B cell (primary cell): ENCODE results near the gene ABCC1. TPM values are rescaled to one million over a fixed set of nuclear protein-coding genes. Genes with fewer than 3 reads are reported as not detected.

Experiments used
- ATAC-seq: fragments of 200-7000 bp; cut with Tn5 transposase; one replicate; pipeline ENCODE4 v1.10.0; 2021; ENCODE audit warnings: low read depth, mild to moderate bottlenecking, moderate number of reproducible peaks, moderate library complexity
- CTCF ChIA-PET: fragments of 350-600 bp; sonication (Branson Sonifier 250); formaldehyde crosslinking; loops from one replicate; lab custom pipeline; 2021; ENCODE audit warnings: antibody characterized with exemption, inconsistent platforms; lab: Charles Lee
- POLR2A ChIA-PET: fragments of 350-600 bp; sonication (Branson Sonifier 250); formaldehyde crosslinking; loops from one replicate; lab custom pipeline; 2021; ENCODE audit warnings: antibody characterized with exemption; lab: Charles Lee
- DNase-seq: peaks from one replicate; pipeline ENCODE4 v3.0.0; 2013
- H2AFZ ChIP-seq: 2 replicates; pipeline ENCODE4 v1.6.1; 2012; ENCODE audit warnings: mild to moderate bottlenecking, low read depth, low read length; ENCODE audit not compliant: insufficient read depth, poor library complexity, severe bottlenecking
- H3K27ac ChIP-seq, 2 donors: 1 replicate in 1 of 2; 2 replicates in 1 of 2; pipeline ENCODE4 v1.5.1; 2012 to 2013; ENCODE audit warnings: low read length in 2 of 2, mild to moderate bottlenecking in 2 of 2, moderate library complexity in 1 of 2
- H3K27me3 ChIP-seq, 4 experiments: fragments of 200-600 bp in 1 of 4; sonication (generic) in 1 of 4; replicated peaks in 1 of 4; 1 replicate in 2 of 4; 2 replicates in 2 of 4; pipeline versions ENCODE4 v1.6.1 to v1.7.0; 2013 to 2016; ENCODE audit warnings: low read length in 3 of 4, mild to moderate bottlenecking in 2 of 4, mixed read lengths in 1 of 4, moderate library complexity in 1 of 4; ENCODE audit not compliant: insufficient read depth in 4 of 4, control insufficient read depth in 3 of 4; ENCODE audit errors: control extremely low read depth in 1 of 4
- H3K36me3 ChIP-seq, 2 experiments: replicated peaks in 1 of 2; 1 replicate in 1 of 2; 2 replicates in 1 of 2; pipeline versions ENCODE4 v1.6.1 to v1.7.1; 2013; ENCODE audit warnings: low read length in 1 of 2; ENCODE audit not compliant: insufficient read depth in 2 of 2, control insufficient read depth in 1 of 2; ENCODE audit errors: control extremely low read depth in 1 of 2, extremely low read depth in 1 of 2
- H3K4me1 ChIP-seq, 2 donors: fragments of 200-600 bp in 1 of 2; sonication (generic) in 1 of 2; 1 replicate in 1 of 2; 2 replicates in 1 of 2; pipeline versions ENCODE4 v1.5.1 to v1.6.1; 2013 to 2017; ENCODE audit warnings: low read length in 2 of 2; ENCODE audit not compliant: control insufficient read depth in 2 of 2, insufficient read depth in 2 of 2
- H3K4me2 ChIP-seq: replicated peaks from 2 replicates; pipeline ENCODE3; 2012; ENCODE audit warnings: mild to moderate bottlenecking, low read depth, low read length; ENCODE audit not compliant: poor library complexity, severe bottlenecking
- H3K4me3 ChIP-seq, 5 experiments: fragments of 200-600 bp in 1 of 5; sonication (generic) in 1 of 5; 1 replicate in 3 of 5; 2 replicates in 2 of 5; pipeline versions ENCODE4 v1.5.1 to v1.7.0; 2011 to 2016; ENCODE audit warnings: low read length in 4 of 5, mild to moderate bottlenecking in 4 of 5, low read depth in 2 of 5, control low read depth in 1 of 5, moderate library complexity in 1 of 5; ENCODE audit not compliant: insufficient read depth in 1 of 5; ENCODE audit errors: control extremely low read depth in 1 of 5, extremely low read depth in 1 of 5
- H3K79me2 ChIP-seq: fragments of 200-600 bp; sonication (generic); one replicate; pipeline ENCODE4 v1.6.0; 2016; ENCODE audit warnings: low read length; ENCODE audit not compliant: control insufficient read depth, insufficient read depth
- H3K9ac ChIP-seq: fragments of 200-600 bp; sonication (generic); 2 replicates; pipeline ENCODE4 v1.6.1; 2017; ENCODE audit warnings: mild to moderate bottlenecking, low read length, moderate library complexity
- H3K9me3 ChIP-seq, 3 donors: one replicate each; pipeline versions ENCODE4 v1.6.1 to v1.7.1; 2013; ENCODE audit warnings: low read length in 2 of 3; ENCODE audit not compliant: control insufficient read depth in 2 of 3, insufficient read depth in 1 of 3; ENCODE audit errors: control extremely low read depth in 1 of 3
- H4K20me1 ChIP-seq: 2 replicates; pipeline ENCODE4 v1.6.0; 2012; ENCODE audit warnings: mild to moderate bottlenecking, low read length; ENCODE audit not compliant: insufficient read depth, control insufficient read depth, poor library complexity, severe bottlenecking
- H3K27ac Mint-ChIP-seq: one replicate; pipeline ENCODE4 v1.8.0; 2021; ENCODE audit warnings: mixed read lengths
- H3K27me3 Mint-ChIP-seq: one replicate; pipeline ENCODE4 v1.8.0; 2021; ENCODE audit warnings: mixed read lengths
- H3K4me1 Mint-ChIP-seq: one replicate; pipeline ENCODE4 v1.8.0; 2021; ENCODE audit warnings: mixed read lengths
- H3K4me3 Mint-ChIP-seq: one replicate; pipeline ENCODE4 v1.8.0; 2021; ENCODE audit warnings: mixed read lengths
- H3K9me3 Mint-ChIP-seq: one replicate; pipeline ENCODE4 v1.8.0; 2022; ENCODE audit warnings: mixed read lengths; ENCODE audit not compliant: insufficient read depth
- EZH2 ChIP-seq: IDR thresholded peaks from 2 replicates; pipeline ENCODE4 v1.6.1; 2012; ENCODE audit warnings: borderline replicate concordance, low read depth, mild to moderate bottlenecking, moderate library complexity, low read length; ENCODE audit not compliant: insufficient read depth, poor library complexity, severe bottlenecking
- WGBS: methylation state at CpG from one replicate; pipeline ENCODE4 v1.1.5; 2013; ENCODE audit warnings: missing lambda C conversion rate; ENCODE audit not compliant: insufficient coverage; 5-methylcytosine and 5-hydroxymethylcytosine counted together
- intact Hi-C: fragments of 100-400 bp; cut with micrococcal nuclease; formaldehyde crosslinking; loops from one replicate; pipeline ENCODE4 v1.10.0; 2022
- polyA plus RNA-seq: library from polyadenylated mRNA; depleted of rRNA; stranded (reverse); fragments of >200 nt; gene quantifications from 2 replicates; pipeline ENCODE4 v1.2.3, GENCODE V29; 2012
- total RNA-seq, 2 donors: library from RNA; stranded (reverse); fragments of 120-200 nt in 1 of 2; gene quantifications; 1 replicate in 1 of 2; 2 replicates in 1 of 2; pipeline versions ENCODE4 v1.2.3 to v1.2.4, GENCODE V29; 2013 to 2022
- TF ChIP-seq, protein P1 (sequence below): fragments of 200-600 bp; IDR thresholded peaks from one replicate; pipeline ENCODE4 v1.8.0; 2022; ENCODE audit warnings: antibody characterized with exemption, mild to moderate bottlenecking

Gene ABCC1
- total and polyA plus RNA-seq, 2 donors (not counting 1 experiment from before 2014, with no cell fraction given): 21.8 to 73.0 TPM

DNA sequence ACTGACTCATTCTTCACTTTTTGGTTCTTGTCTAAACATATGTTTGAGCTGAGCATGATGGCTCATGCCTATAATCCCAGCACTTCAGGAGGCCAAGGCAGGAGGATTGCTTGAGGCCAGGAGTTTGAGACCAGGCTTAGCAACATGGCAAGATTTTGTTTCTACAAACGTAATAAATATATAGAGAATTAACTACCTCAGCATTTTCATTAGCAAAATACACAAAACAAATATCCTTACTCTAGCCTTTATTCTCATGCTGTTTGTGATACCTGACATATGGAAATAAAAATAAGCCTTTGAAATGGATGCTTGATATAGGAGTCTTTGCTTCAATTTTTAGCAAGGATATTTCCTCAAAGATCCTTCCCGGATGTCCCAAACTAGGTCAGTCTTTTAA is 132.8 kb downstream of the ABCC1 start:
- intact Hi-C loops: no loop called here
- H3K36me3 ChIP-seq: peaks cover 7 to 69% of the 10 kb centered on the region in 2 experiments
- CTCF ChIA-PET: no interaction called here

DNA sequence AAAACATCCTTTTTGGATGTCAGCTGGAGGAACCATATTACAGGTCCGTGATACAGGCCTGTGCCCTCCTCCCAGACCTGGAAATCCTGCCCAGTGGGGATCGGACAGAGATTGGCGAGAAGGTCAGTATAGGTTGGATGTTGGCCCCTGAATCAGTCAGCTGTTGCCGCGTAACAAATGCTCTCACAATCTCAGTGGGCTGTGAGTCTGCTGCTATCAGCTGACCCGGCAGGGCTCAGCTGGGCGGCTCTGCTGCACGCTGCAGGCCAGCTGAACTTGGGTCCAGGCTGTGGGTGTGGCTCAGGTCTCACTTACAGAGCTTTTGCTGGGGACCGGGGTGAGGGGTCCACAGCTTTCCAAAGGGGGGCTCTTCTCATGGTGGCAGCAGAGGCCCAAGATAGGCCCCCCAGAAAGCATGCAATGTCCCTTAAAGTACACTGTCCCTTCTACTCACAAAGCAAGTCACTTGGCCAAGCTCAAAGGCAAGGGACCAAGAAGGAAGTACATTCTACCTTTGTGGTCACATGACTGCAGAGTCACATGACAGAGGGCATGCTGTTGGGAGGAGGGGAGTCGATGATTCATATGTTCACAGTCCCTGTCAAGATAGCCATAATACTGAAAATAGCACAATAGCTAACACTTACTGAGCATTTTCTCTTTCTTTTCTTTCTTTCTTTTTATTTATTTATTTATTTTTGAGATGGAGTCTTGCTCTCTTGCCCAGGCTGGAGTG is 134.2 kb downstream of the ABCC1 start:
- no peaks in the 10 kb centered on the region for H4K20me1 ChIP-seq
- no peak overlapping the region for H3K4me3 Mint-ChIP-seq
- H3K27ac ChIP-seq: no peak overlapping the region
- TF ChIP-seq, protein P1, sequence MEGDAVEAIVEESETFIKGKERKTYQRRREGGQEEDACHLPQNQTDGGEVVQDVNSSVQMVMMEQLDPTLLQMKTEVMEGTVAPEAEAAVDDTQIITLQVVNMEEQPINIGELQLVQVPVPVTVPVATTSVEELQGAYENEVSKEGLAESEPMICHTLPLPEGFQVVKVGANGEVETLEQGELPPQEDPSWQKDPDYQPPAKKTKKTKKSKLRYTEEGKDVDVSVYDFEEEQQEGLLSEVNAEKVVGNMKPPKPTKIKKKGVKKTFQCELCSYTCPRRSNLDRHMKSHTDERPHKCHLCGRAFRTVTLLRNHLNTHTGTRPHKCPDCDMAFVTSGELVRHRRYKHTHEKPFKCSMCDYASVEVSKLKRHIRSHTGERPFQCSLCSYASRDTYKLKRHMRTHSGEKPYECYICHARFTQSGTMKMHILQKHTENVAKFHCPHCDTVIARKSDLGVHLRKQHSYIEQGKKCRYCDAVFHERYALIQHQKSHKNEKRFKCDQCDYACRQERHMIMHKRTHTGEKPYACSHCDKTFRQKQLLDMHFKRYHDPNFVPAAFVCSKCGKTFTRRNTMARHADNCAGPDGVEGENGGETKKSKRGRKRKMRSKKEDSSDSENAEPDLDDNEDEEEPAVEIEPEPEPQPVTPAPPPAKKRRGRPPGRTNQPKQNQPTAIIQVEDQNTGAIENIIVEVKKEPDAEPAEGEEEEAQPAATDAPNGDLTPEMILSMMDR: no peak
- TF ChIP-seq EZH2: no peak
- no peak overlapping the region for H3K4me3 ChIP-seq
- CTCF ChIA-PET: no interaction called here
- H3K79me2 ChIP-seq: no peaks in the 10 kb centered on the region
- no peaks in the 10 kb centered on the region for H3K27me3 ChIP-seq
- POLR2A ChIA-PET: no interaction called here
- H3K27ac Mint-ChIP-seq: no peak overlapping the region
- no peaks in the 10 kb centered on the region for H3K9me3 Mint-ChIP-seq
- H3K4me1 Mint-ChIP-seq: no peaks in the 10 kb centered on the region
- H3K27me3 Mint-ChIP-seq: no peaks in the 10 kb centered on the region
- H3K4me1 ChIP-seq: no peaks in the 10 kb centered on the region
- 98% methylated on average over 9 of the region's 10 CpGs for WGBS
- intact Hi-C loops: no loop called here
- no peak overlapping the region for H2AFZ ChIP-seq
- H3K4me2 ChIP-seq: no peak overlapping the region
- peaks cover 0 to 8% (median 0%) of the 10 kb centered on the region in 3 donors for H3K9me3 ChIP-seq
- no peak for DNase-seq
- H3K36me3 ChIP-seq: peaks cover 7 to 77% of the 10 kb centered on the region in 2 experiments
- no peak for ATAC-seq
- no peak overlapping the region for H3K9ac ChIP-seq

More for the DNA sequence above, 132.8 kb downstream of the ABCC1 start:
- Histone ChIP-seq H4K20me1 (no peaks in the 10 kb centered on the region), H3K27ac (no peak overlapping the region), H2AFZ (no peak overlapping the region), H3K4me1 (no peaks in the 10 kb centered on the region), H3K9ac (no peak overlapping the region), H3K4me2 (no peak overlapping the region), H3K79me2 (no peaks in the 10 kb centered on the region), H3K4me3 (no peak overlapping the region), H3K27me3 (no peaks in the 10 kb centered on the region), H3K9me3 (peaks cover 0 to 8% (median 0%) of the 10 kb centered on the region in 3 donors)
- 100% methylated on average over 1 of the region's 2 CpGs for WGBS
- Mint-ChIP-seq H3K4me1 (no peaks in the 10 kb centered on the region), H3K9me3 (no peaks in the 10 kb centered on the region), H3K4me3 (no peak overlapping the region), H3K27ac (no peak overlapping the region), H3K27me3 (no peaks in the 10 kb centered on the region)
- DNase-seq: no peak
- no peak for TF ChIP-seq EZH2
- TF ChIP-seq, protein P1: no peak
- POLR2A ChIA-PET: no interaction called here
- no peak for ATAC-seq
